Measurements from ENCODE around the gene CLASRP.
A peak's percentile ranks its signal among the peaks of the same experiment; 100 is the strongest.
"Not testable (repeated sequence)": the region's sequence is repeated elsewhere in the genome, so short reads cannot be mapped to it uniquely, and the experiment has no call there.

The CLASRP gene, protein sequence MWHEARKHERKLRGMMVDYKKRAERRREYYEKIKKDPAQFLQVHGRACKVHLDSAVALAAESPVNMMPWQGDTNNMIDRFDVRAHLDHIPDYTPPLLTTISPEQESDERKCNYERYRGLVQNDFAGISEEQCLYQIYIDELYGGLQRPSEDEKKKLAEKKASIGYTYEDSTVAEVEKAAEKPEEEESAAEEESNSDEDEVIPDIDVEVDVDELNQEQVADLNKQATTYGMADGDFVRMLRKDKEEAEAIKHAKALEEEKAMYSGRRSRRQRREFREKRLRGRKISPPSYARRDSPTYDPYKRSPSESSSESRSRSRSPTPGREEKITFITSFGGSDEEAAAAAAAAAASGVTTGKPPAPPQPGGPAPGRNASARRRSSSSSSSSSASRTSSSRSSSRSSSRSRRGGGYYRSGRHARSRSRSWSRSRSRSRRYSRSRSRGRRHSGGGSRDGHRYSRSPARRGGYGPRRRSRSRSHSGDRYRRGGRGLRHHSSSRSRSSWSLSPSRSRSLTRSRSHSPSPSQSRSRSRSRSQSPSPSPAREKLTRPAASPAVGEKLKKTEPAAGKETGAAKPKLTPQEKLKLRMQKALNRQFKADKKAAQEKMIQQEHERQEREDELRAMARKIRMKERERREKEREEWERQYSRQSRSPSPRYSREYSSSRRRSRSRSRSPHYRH

GRCh38 chr19:45038931-45039893 is at the start of gene CLASRP:
CLASRP (plus strand) TSS chr19:45039045; CDS start chr19:45040213, 1,168 bp downstream.
- DNase-seq: peak; percentile 92

GRCh38 chr19:44990459-44990858 is 48.4 kb upstream of the CLASRP start:
- DNase-seq: no peak

DNA sequence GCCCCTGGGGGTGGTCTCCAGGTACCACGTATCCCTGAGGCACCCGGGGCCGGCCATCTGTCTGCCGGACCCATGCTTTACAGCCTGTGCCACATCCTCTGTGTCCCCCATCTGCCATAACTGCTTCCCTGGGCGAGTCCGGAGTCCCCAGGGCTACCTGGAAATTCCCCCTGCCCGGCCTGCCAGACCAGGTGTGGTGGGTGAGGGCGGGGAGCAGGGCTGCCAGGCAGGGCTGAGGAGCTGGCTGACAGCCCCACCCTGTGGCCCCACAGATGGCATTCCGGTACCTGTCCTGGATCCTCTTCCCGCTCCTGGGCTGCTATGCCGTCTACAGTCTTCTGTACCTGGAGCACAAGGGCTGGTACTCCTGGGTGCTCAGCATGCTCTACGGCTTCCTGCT is 47.9 kb upstream of the CLASRP start:
- DNase-seq: no peak

DNA sequence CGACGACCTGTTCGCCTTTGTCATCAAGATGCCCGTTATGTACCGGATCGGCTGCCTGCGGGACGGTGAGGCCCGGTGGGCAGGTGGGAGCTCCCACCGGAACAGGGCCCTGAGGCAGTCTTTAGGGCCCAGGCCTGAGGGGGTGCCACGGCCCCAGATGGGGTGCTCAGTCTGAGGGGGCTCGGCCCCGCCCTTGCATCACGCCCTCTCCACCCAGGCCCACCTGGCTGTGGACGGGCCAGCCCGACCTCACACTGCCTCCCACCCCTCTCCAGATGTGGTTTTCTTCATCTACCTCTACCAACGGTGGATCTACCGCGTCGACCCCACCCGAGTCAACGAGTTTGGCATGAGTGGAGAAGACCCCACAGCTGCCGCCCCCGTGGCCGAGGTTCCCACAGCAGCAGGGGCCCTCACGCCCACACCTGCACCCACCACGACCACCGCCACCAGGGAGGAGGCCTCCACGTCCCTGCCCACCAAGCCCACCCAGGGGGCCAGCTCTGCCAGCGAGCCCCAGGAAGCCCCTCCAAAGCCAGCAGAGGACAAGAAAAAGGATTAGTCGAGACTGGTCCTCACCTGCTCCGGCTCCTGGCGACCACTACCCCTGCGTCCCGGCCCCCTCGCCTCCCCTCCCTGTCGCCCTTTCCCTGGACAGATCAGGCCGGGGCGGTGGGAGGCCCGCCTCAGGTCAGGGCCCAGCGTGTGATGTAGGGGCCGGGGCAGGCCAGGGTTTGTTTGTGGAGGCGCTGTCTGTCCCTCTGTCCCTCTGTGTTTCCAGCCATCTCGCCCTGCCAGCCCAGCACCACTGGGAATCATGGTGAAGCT is 46.3 kb upstream of the CLASRP start:
- DNase-seq: no peak

GRCh38 chr19:44993526-44993925 is 45.3 kb upstream of the CLASRP start:
- no peak for DNase-seq

DNA sequence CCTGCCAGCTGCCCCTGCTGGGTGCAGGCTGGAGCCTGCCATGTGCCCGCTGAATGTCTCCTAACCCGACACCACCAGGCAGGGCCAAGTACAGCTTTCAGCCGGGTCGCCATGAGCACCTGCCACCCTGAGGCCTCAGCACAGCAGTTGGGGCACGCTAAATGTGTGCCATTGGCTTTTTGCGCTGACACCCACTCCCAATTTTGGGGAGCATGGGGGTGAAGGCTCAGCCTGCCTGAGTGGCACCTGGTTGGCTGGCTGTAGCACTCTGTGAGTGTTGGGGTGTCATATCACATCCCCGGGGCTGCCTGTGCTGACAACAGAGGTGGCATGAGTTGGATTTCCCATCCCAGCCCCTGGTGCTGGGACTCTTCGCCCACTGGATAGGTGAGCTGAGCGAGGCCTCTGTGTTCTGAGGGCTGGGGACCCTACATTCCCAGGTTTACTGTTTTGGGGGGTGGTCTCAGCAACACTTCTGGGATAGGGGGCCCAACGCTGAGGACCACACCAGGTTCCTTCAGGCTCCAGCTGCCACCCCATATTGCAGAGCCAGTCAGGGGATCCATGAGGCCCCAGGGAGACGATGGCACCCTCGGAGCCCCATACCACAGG is 44.8 kb upstream of the CLASRP start:
- no peak for DNase-seq

DNA sequence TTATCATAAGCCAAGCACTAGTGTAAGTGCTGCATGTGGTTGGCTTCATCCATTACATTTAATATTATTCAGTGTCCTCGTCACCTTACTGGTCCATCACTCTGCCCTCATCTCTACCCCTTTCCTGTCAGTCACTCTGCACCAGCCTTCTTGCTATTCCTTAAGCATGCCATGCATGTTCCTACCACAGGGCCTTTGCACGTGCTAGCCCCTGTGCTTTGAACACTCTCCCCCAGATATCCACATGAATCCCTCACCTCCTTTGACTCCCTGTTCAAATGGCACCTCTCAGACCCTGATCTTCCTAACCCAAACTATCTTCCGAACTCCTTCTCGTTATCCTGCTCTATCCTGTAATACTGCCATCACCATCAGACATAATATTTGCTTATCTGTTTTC is 40.8 kb upstream of the CLASRP start:
- DNase-seq: no peak

DNA sequence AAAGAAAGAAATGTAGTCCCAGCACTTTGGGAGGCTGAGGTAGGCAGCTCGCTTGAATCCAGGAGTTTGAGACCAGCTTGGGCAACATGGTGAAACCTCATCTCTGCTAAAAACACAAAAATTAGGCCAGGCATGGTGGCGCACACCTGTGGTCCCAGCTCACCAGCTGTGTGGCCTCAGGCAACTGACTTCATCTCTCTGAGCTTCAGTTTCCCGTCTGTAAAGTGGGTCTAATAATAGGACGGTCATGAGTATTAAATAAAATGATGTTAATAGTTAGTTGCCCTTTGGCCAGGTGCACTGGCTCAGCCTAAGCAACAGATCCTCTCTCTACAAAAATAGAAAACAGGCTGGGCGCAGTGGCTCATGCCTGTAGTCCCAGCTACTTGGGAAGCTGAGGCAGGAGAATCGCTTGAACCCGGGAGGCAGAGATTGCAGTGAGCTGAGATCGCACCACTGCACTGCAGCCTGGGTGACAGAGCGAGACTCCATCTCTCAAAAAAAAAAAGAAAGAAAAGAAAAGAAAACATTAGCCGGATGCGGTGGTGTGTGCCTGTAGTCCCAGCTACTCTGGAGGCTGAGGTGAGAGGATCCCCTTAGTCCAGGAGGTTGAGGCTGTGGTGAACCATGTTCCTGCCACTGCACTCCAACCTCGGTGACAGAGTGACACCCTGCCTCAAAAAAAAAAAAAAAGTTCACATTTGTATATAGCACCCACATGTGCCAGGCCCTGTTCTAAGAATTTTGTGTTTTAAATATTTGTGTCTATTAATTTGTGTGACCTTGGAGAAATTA is 39.5 kb upstream of the CLASRP start:
- DNase-seq: not testable (repeated sequence)

- not testable (repeated sequence) for DNase-seq
These were observed 38.2 kb upstream of the CLASRP start for GRCh38 chr19:45000665-45001064.

GRCh38 chr19:45001087-45001739 is 37.6 kb upstream of the CLASRP start, which contains the start of gene RELB:
RELB (plus strand) TSS chr19:45001464; CDS start chr19:45001580, 116 bp downstream.
- peak; percentile 97 for DNase-seq

DNA sequence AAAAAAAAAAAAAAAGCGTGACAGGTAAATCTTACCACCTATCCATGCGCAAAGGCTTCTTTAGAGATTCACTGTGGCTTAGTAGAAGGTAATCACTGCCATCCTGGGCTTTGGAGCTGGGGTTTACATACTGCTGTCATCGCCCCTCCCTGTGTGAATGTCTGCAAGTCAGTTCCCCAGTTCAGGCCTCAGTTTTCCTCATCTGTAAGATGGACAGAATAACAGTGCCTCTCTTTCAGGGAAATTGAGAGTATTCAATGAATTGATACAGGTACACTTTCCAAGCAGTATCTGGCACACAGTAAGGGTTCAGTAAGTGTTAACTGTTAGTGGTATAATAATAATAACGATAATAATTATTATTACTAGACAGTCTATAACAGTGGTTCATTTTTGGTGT is 35.4 kb upstream of the CLASRP start:
- DNase-seq: no peak

DNA sequence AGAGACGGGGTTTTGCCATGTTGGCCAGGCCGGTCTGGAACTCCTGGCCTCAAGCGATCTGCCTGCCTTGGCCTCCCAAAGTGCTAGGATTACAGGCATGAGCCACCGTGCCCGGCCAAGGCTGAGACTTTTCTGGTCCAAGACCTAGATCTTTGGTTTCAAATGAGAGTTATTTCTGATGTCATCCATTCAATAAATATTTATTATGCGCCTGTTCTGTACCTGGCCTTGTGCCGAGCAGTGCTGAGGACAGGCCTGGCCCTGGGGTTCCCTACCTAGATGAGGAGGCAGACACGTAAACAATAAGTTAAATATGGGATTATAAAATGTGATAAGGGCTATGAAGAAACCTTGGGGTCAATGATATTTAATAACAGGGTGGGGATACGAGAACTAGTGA is 33.1 kb upstream of the CLASRP start:
- DNase-seq: no peak

DNA sequence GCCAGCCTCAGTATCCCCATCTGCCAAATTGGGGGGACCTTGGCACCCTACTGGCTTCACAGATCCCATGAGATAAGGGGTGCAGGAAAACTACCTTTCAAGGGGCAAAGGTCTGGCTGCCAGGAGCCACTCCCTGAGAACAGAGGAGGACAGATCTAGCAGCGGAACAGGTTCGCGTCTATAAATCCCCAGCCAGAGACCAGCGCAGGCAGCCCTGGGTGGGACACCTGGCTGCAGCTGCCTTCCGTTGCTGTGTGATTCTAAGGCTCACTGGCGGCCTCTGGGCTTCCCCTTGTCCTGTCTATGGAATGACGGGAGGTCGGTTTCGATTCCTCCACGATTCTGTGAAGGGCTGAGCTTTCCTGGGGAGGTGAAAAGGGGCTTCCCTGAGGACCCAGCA is 30.3 kb upstream of the CLASRP start:
- DNase-seq: no peak

- no peak for DNase-seq
These were observed 29.1 kb upstream of the CLASRP start for GRCh38 chr19:45009625-45010255.

- no peak for DNase-seq
These were observed 28.5 kb upstream of the CLASRP start for GRCh38 chr19:45010306-45010705.

DNA sequence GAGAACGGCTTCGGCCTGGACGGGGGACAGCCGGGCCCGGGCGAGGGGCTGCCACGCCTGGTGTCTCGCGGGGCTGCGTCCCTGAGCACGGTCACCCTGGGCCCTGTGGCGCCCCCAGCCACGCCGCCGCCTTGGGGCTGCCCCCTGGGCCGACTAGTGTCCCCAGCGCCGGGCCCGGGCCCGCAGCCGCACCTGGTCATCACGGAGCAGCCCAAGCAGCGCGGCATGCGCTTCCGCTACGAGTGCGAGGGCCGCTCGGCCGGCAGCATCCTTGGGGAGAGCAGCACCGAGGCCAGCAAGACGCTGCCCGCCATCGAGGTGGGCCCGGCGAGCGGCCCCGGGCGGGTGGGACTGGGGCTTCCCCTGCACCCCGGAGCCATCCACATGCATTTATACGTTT is 26.9 kb upstream of the CLASRP start:
- no peak for DNase-seq

- peak; percentile 87 for DNase-seq
These were observed 22.2 kb upstream of the CLASRP start for GRCh38 chr19:45016388-45017314.

DNA sequence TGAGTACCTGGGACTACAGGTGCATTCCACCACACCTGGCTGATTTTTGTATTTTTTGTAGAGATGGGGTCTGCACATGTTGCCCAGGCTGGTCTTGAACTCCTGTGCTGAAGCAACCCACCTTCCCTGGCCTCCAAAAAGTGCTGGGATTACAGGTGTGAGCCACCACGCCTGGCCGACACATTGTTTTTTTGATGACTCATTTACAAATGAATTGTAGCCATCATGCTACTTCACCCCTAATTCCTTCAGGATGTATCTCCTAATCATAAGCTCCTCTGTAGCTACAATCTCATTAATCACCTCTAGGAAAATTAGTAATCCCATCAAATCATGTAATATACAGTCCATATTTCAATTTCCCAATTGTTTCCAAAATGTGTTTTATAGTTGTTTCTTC is 19.7 kb upstream of the CLASRP start:
- no peak for DNase-seq

GRCh38 chr19:45020071-45020470 is 18.8 kb upstream of the CLASRP start:
- no peak for DNase-seq
